Large intestine (tissue), 3 donors: ENCODE data around the gene DPT. TPM values are rescaled to one million over a fixed set of nuclear protein-coding genes. Genes with fewer than 3 reads are reported as not detected.

Source experiments
- DNase-seq, 2 donors: peaks; one replicate each; pipeline versions ENCODE4 v3.0.0 to v3.0.0-alpha.2; 2013
- H3K27ac ChIP-seq: one replicate; pipeline ENCODE4 v1.5.1; 2013; ENCODE audit warnings: low read length
- H3K27me3 ChIP-seq: 2 replicates; pipeline ENCODE4 v1.6.1; 2013; ENCODE audit warnings: low read length; ENCODE audit not compliant: control insufficient read depth, insufficient read depth
- H3K36me3 ChIP-seq: 2 replicates; pipeline ENCODE4 v1.6.1; 2013; ENCODE audit warnings: low read length; ENCODE audit not compliant: control insufficient read depth, insufficient read depth
- H3K4me1 ChIP-seq: one replicate; pipeline ENCODE4 v1.6.1; 2013; ENCODE audit warnings: low read length; ENCODE audit not compliant: control insufficient read depth, insufficient read depth
- H3K4me3 ChIP-seq: one replicate; pipeline ENCODE4 v1.5.1; 2013; ENCODE audit warnings: low read length
- H3K9me3 ChIP-seq: one replicate; pipeline ENCODE4 v1.6.1; 2013; ENCODE audit warnings: mild to moderate bottlenecking, low read depth, low read length, moderate library complexity; ENCODE audit not compliant: control insufficient read depth
- WGBS: methylation state at CpG from one replicate; pipeline ENCODE4 v1.1.5; 2013; ENCODE audit warnings: low lambda C conversion rate; ENCODE audit not compliant: insufficient coverage; 5-methylcytosine and 5-hydroxymethylcytosine counted together
- polyA plus RNA-seq: library from polyadenylated mRNA; unstranded; fragments of 120-200 nt; gene quantifications from one replicate; pipeline ENCODE4 v1.2.1, GENCODE V29; 2013

DPT gene
- polyA plus RNA-seq, 1 donor: 11.4 TPM

DNA sequence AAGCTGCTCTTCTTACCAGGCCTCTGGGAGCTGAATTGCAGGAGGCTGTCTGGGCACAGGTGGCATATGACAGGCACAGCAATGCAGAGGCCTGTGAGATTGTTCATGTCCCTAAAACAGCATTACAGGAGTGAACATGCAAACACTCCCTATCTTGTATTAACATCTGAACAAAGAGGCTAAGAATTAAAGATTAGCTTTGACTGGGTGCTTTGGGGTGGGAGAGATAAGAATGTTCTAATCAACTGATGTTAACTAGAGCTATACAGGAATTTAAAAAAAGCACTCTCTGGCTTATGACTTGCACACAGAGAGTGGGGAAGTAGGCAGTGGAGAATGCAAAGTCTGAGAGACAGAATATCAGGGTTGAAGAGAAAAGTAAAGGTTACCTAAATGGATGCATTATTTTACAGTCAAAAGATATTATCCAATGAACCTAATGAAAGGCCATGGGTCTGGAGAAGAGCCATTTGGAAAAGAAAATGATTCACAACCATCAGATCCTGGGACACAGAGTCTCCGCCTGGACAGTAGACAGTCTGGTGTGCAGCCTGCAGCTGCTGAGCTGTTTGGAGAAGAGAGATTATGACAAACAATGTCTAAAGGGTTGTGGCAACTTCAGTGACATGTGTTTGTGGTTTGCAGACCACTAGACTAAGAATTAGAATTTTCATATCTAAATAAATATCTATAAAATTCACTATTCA is 20.2 kb downstream of the DPT start:
- Histone ChIP-seq H3K4me3 (no peak overlapping the region), H3K9me3 (no peaks in the 10 kb centered on the region), H3K27me3 (no peaks in the 10 kb centered on the region), H3K4me1 (peaks cover 25% of the 10 kb centered on the region), H3K27ac (peak overlapping the region; percentile 46), H3K36me3 (no peaks in the 10 kb centered on the region)
- peak in 1 of 2 donors; percentile 26 for DNase-seq
- no CpG with 5 or more reads among the region's 1 CpG for WGBS

- Histone ChIP-seq H3K27ac (no peak overlapping the region), H3K9me3 (no peaks in the 10 kb centered on the region), H3K36me3 (no peaks in the 10 kb centered on the region), H3K4me1 (peaks cover 29% of the 10 kb centered on the region), H3K4me3 (no peak overlapping the region), H3K27me3 (no peaks in the 10 kb centered on the region)
- no CpG with 5 or more reads among the region's 3 CpGs for WGBS
- DNase-seq: no peak
These were observed 22.5 kb downstream of the DPT start for GRCh38 chr1:168706391-168706992.

GRCh38 chr1:168700575-168701268 is 28.3 kb downstream of the DPT start:
- H3K27me3 ChIP-seq: no peaks in the 10 kb centered on the region
- H3K4me3 ChIP-seq: no peak overlapping the region
- no peaks in the 10 kb centered on the region for H3K9me3 ChIP-seq
- peak; percentile 39 to 72 for DNase-seq
- peaks cover 30% of the 10 kb centered on the region for H3K4me1 ChIP-seq
- no CpG with 5 or more reads among the region's 3 CpGs for WGBS
- peak overlapping the region; percentile 44 for H3K27ac ChIP-seq
- no peaks in the 10 kb centered on the region for H3K36me3 ChIP-seq

DNA sequence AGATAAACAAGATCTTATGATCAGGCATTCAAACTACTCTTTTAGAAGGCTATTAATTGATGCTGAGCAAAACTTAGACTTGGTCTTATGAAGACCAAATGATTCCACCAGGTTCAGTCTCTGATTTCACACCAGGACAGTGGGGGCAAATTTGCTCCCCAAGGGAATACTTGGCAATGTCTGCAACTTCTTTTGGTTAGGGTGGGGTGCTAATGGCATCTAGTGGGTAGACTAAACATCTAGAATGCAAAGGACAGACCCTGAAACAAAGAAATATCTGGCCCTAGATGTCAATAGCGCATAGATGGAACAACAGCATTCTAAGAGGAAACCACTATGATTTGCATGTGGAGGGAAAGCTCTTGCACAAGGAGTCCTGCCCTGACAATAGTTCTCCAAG is 30.6 kb downstream of the DPT start:
- DNase-seq: no peak
- H3K4me1 ChIP-seq: peaks cover 43% of the 10 kb centered on the region
- H3K27me3 ChIP-seq: no peaks in the 10 kb centered on the region
- H3K36me3 ChIP-seq: no peaks in the 10 kb centered on the region
- H3K4me3 ChIP-seq: no peak overlapping the region
- no peak overlapping the region for H3K27ac ChIP-seq
- H3K9me3 ChIP-seq: no peaks in the 10 kb centered on the region
- WGBS: no CpG with 5 or more reads among the region's 1 CpG

DNA sequence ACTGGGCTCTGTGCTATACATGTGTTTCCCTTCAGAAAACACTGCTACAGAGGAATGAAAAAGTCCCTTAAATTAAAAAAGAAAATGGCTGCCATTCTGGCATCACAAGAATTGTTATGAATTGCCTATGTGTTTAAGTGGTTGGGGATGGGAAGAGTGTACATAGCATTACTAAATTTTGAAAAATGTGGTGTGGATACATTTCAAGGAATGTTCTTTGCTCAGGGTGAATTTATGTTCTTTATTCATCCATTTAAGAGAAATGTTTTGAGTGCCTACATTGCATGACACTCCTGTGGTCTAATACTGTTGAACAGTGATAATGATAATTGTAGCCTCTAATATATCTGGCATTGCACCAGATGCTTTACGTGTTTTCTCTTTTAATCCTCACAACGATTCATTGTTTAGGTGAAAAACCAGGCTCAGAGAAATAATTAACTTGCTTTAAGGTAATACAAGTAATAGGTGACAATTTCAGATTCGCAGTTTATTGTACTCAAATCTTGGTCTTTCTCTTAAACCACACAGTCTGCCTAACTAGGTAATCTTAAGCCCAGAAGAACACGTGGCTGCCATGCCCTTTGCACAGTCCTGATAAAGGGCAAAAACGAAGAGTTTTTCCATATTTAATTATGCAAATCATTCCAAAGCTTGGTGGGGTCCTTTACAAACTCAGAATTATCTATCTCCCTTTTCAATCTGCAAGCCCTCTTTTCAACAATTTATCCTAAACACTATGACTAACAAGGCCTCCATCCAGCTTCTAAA is 31.5 kb downstream of the DPT start:
- 0% methylated on average over 1 of the region's 5 CpGs for WGBS
- Histone ChIP-seq H3K4me1 (peaks cover 48% of the 10 kb centered on the region), H3K27me3 (no peaks in the 10 kb centered on the region), H3K9me3 (no peaks in the 10 kb centered on the region), H3K36me3 (no peaks in the 10 kb centered on the region), H3K27ac (peak overlapping the region; percentile 5), H3K4me3 (no peak overlapping the region)
- peak in 1 of 2 donors; percentile 55 for DNase-seq

GRCh38 chr1:168696125-168696760 is 32.8 kb downstream of the DPT start:
- no peaks in the 10 kb centered on the region for H3K27me3 ChIP-seq
- peaks cover 44% of the 10 kb centered on the region for H3K4me1 ChIP-seq
- no peak for DNase-seq
- no peaks in the 10 kb centered on the region for H3K36me3 ChIP-seq
- 80% methylated on average over 1 of the region's 7 CpGs for WGBS
- H3K27ac ChIP-seq: no peak overlapping the region
- no peak overlapping the region for H3K4me3 ChIP-seq
- no peaks in the 10 kb centered on the region for H3K9me3 ChIP-seq

DNA sequence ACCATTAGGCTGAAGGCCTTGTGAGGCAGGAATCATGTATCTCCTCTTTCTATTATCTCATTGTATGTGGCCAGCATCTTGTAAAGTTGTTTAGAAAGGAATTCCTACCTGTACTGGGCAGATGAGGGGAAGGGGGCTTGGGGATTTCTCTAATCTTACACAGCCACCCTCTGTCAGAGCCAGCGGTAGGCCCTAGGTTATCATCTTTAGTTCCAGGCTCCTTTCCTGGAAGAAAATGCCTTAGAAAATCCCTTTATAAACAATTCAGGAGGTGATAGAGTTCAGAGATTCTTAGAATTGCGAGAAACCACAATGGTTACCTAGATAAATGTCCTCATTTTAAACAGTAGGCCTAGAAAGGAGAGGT is 35.2 kb downstream of the DPT start:
- H3K9me3 ChIP-seq: no peaks in the 10 kb centered on the region
- WGBS: no CpG with 5 or more reads among the region's 2 CpGs
- peak overlapping the region; percentile 27 for H3K27ac ChIP-seq
- H3K4me1 ChIP-seq: peaks cover 45% of the 10 kb centered on the region
- no peaks in the 10 kb centered on the region for H3K27me3 ChIP-seq
- no peaks in the 10 kb centered on the region for H3K36me3 ChIP-seq
- DNase-seq: no peak
- H3K4me3 ChIP-seq: no peak overlapping the region

- Histone ChIP-seq H3K9me3 (no peaks in the 10 kb centered on the region), H3K36me3 (no peaks in the 10 kb centered on the region), H3K27ac (peak overlapping the region; percentile 27), H3K27me3 (no peaks in the 10 kb centered on the region), H3K4me3 (no peak overlapping the region), H3K4me1 (peaks cover 47% of the 10 kb centered on the region)
- WGBS: 30% methylated on average over 2 of the region's 8 CpGs
- DNase-seq: peak; percentile 18 to 65
These were observed 35.7 kb downstream of the DPT start for GRCh38 chr1:168693197-168693871.

- H3K27ac ChIP-seq: no peak overlapping the region
- no peak overlapping the region for H3K4me3 ChIP-seq
- H3K9me3 ChIP-seq: no peaks in the 10 kb centered on the region
- DNase-seq: no peak
- no peaks in the 10 kb centered on the region for H3K36me3 ChIP-seq
- H3K27me3 ChIP-seq: no peaks in the 10 kb centered on the region
- 100% methylated on average over 2 of the region's 3 CpGs for WGBS
- peaks cover 42% of the 10 kb centered on the region for H3K4me1 ChIP-seq
These were observed 36.5 kb downstream of the DPT start for GRCh38 chr1:168692472-168692871.
